MM.1S (cell line): ENCODE measurements around the gene HPSE2.

Source experiments
- EZH2 ChIP-seq: fragments of 300-600 bp; sonication (generic); optimal IDR thresholded peaks from 2 replicates; pipeline ENCODE3; 2017; ENCODE audit warnings: low read depth, mild to moderate bottlenecking, antibody characterized with exemption, low read length, mixed read lengths
- TF ChIP-seq, protein P1 (sequence below): fragments of 300-600 bp; sonication (generic); IDR thresholded peaks from 2 replicates; pipeline ENCODE4 v1.5.1; 2016; ENCODE audit warnings: antibody characterized with exemption, low read length, mixed read lengths

DNA sequence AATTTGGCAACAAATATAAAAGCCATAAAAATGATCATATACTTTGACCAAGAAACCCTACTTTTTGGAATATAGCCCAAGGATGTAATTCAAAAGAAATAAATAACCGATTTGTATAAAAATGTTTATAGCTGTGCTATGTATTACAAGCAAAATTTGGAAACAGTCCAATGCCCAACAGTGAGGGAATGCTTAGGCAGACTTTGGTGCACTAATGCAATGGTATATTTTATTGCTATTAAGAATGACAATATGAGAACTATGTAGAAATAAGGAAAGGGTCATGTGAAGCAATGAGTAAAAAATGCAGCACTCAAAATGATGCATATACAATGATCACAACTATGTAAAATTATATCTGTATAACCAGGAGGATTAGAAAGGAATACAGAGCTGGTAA lies 515.1 kb downstream of the HPSE2 start:
- TF ChIP-seq, protein P1, sequence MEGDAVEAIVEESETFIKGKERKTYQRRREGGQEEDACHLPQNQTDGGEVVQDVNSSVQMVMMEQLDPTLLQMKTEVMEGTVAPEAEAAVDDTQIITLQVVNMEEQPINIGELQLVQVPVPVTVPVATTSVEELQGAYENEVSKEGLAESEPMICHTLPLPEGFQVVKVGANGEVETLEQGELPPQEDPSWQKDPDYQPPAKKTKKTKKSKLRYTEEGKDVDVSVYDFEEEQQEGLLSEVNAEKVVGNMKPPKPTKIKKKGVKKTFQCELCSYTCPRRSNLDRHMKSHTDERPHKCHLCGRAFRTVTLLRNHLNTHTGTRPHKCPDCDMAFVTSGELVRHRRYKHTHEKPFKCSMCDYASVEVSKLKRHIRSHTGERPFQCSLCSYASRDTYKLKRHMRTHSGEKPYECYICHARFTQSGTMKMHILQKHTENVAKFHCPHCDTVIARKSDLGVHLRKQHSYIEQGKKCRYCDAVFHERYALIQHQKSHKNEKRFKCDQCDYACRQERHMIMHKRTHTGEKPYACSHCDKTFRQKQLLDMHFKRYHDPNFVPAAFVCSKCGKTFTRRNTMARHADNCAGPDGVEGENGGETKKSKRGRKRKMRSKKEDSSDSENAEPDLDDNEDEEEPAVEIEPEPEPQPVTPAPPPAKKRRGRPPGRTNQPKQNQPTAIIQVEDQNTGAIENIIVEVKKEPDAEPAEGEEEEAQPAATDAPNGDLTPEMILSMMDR = no peak
- no peak for TF ChIP-seq EZH2
